Measurements from ENCODE around the gene PCBP3.

Gene PCBP3

DNA sequence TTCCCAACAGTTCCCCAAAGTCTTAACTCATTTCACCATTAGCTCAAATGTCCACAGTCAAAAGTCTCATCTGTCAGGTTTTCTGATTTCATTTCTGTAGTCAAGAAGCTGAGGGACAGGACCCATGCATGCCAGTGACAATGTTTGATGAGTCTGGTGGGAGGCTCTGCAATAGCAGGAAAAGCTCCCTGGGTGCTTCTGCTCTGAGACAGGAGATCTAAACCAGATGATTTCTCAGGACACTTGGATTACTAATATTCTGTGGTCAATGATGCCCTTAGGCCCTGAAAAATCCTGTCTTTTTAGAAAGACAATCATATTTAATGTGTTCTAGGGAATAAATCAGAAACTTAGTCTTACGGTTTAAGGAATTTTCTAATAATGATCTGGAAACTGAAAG is 56.4 kb downstream of the PCBP3 start:
- Histone ChIP-seq H2AK5ac (ENCODE audit: low read length) (no peak overlapping the region), H3K4me1 (ENCODE audit: control insufficient read depth in 1 of 2, insufficient read depth in 2 of 2, low read length in 2 of 2) (no peaks in the 10 kb centered on the region), H4K12ac (ENCODE audit: low read depth, low read length) (no peak overlapping the region), H3K4ac (ENCODE audit: low read depth, low read length) (no peak overlapping the region), H3K79me1 (ENCODE audit: low read length) (no peaks in the 10 kb centered on the region), H3K36me3 (ENCODE audit: control insufficient read depth in 1 of 2, insufficient read depth in 2 of 2, low read length in 2 of 2) (no peaks in the 10 kb centered on the region), H3K9me3 (ENCODE audit: insufficient read depth, low read depth, low read length) (no peaks in the 10 kb centered on the region), H2BK5ac (ENCODE audit: low read depth, low read length, poor library complexity) (no peak overlapping the region), H3K27me3 (ENCODE audit: insufficient read depth, low read length) (no peaks in the 10 kb centered on the region), H2BK120ac (ENCODE audit: insufficient read depth, low read length, poor library complexity) (no peak overlapping the region), H3K23ac (ENCODE audit: low read length) (no peak overlapping the region), H3K18ac (ENCODE audit: low read length) (no peak overlapping the region), H3K9ac (ENCODE audit: low read length) (no peak overlapping the region), H3K4me2 (ENCODE audit: low read length) (no peak overlapping the region), H3K27ac (ENCODE audit: low read depth, low read length) (no peak overlapping the region), H4K91ac (ENCODE audit: low read depth, low read length) (no peak overlapping the region), H4K8ac (ENCODE audit: low read depth, low read length) (no peak overlapping the region), H2AFZ (ENCODE audit: insufficient read depth, low read length, poor library complexity) (no peak overlapping the region), H3K4me3 (ENCODE audit: low read depth, low read length) (no peak overlapping the region), H3K14ac (ENCODE audit: low read length) (no peak overlapping the region), H3K79me2 (ENCODE audit: control insufficient read depth, insufficient read depth, low read length, poor library complexity) (no peaks in the 10 kb centered on the region), H2BK12ac (ENCODE audit: low read length) (no peak overlapping the region)
- WGBS (ENCODE audit: extremely low coverage, insufficient coverage, insufficient read length), result no CpG with 5 or more reads among the region's 1 CpG
- DNase-seq, result no peak

DNA sequence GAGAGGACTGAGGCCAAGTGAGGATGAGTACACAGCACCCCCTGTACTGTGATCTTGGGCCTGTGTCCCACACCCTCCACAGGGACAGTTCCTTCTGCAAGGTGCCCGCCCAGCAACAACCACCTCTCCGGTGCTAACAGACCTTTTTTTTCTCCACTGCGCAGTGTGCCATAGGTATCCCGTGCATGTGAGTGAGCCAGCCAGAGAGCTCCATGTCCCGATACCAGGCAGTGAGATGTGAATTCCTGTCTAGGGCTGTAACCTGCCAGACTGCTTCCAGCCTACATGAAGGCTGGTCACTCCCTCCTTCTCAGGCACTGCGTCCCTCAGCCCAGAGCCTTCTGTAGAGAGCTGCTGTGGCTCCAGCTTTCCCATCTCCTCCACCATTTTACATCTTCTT is 56.9 kb downstream of the PCBP3 start:
- H2AFZ ChIP-seq (ENCODE audit: insufficient read depth, low read length, poor library complexity), result no peak overlapping the region
- H4K12ac ChIP-seq (ENCODE audit: low read depth, low read length), result no peak overlapping the region
- H3K36me3 ChIP-seq (ENCODE audit: control insufficient read depth in 1 of 2, insufficient read depth in 2 of 2, low read length in 2 of 2), result no peaks in the 10 kb centered on the region
- no peak overlapping the region for H3K27ac ChIP-seq (ENCODE audit: low read depth, low read length)
- H3K4me1 ChIP-seq (ENCODE audit: control insufficient read depth in 1 of 2, insufficient read depth in 2 of 2, low read length in 2 of 2), result no peaks in the 10 kb centered on the region
- H3K4me3 ChIP-seq (ENCODE audit: low read depth, low read length), result no peak overlapping the region
- DNase-seq, result no peak
- H3K18ac ChIP-seq (ENCODE audit: low read length), result no peak overlapping the region
- H3K4me2 ChIP-seq (ENCODE audit: low read length), result no peak overlapping the region
- H2BK5ac ChIP-seq (ENCODE audit: low read depth, low read length, poor library complexity), result no peak overlapping the region
- no peak overlapping the region for H2BK12ac ChIP-seq (ENCODE audit: low read length)
- H3K23ac ChIP-seq (ENCODE audit: low read length), result no peak overlapping the region
- no peaks in the 10 kb centered on the region for H3K9me3 ChIP-seq (ENCODE audit: insufficient read depth, low read depth, low read length)
- no CpG with 5 or more reads among the region's 6 CpGs for WGBS (ENCODE audit: extremely low coverage, insufficient coverage, insufficient read length)
- H4K8ac ChIP-seq (ENCODE audit: low read depth, low read length), result no peak overlapping the region
- no peak overlapping the region for H3K4ac ChIP-seq (ENCODE audit: low read depth, low read length)
- H3K27me3 ChIP-seq (ENCODE audit: insufficient read depth, low read length), result no peaks in the 10 kb centered on the region
- no peak overlapping the region for H2BK120ac ChIP-seq (ENCODE audit: insufficient read depth, low read length, poor library complexity)
- H3K79me2 ChIP-seq (ENCODE audit: control insufficient read depth, insufficient read depth, low read length, poor library complexity), result no peaks in the 10 kb centered on the region
- H2AK5ac ChIP-seq (ENCODE audit: low read length), result no peak overlapping the region
- no peak overlapping the region for H4K91ac ChIP-seq (ENCODE audit: low read depth, low read length)
- no peak overlapping the region for H3K14ac ChIP-seq (ENCODE audit: low read length)
- H3K79me1 ChIP-seq (ENCODE audit: low read length), result no peaks in the 10 kb centered on the region
- H3K9ac ChIP-seq (ENCODE audit: low read length), result no peak overlapping the region

DNA sequence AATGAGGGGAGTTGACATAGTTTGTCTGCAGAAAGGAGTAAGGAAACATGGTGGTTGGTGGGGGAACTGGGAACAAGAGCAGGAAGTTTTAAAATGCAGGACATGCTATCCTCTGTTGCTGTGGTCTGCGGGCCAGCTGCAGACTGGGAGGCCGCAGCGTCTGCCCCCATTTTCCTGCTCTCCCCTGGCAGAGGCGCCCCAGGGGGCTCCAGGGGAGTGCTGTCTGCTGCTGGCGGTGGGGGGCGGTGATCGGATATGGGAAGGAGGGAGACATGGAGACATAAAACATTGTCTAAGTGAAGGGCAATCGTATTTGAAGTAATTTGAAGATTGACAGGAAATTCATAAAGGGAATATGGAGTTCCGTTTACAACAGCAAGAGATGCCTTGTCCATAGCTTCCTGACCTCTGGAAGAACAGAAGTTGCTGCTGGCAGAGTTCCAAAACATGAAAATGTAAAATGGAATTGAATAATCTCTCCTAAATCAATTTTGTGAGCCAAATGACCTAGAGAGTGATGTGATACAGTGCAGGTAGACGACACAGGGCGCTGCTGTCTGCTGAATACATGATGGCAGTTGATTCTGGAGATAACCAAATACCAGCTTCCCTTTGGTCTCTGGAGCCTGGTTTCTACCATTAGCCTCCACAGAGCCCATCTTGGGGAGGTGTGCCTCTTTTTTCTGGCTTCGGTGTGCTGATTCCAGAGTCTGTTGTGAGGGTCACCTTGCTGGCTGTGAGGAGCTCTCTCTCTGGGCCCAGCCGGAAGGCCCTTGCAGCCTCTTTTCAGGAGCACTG is 61.0 kb downstream of the PCBP3 start:
- no peaks in the 10 kb centered on the region for H3K79me1 ChIP-seq (ENCODE audit: low read length)
- no peak overlapping the region for H3K23ac ChIP-seq (ENCODE audit: low read length)
- no peak overlapping the region for H3K4ac ChIP-seq (ENCODE audit: low read depth, low read length)
- no peak overlapping the region for H3K18ac ChIP-seq (ENCODE audit: low read length)
- no peak overlapping the region for H3K14ac ChIP-seq (ENCODE audit: low read length)
- H2AK5ac ChIP-seq (ENCODE audit: low read length), result no peak overlapping the region
- no peak overlapping the region for H4K8ac ChIP-seq (ENCODE audit: low read depth, low read length)
- H3K4me1 ChIP-seq (ENCODE audit: control insufficient read depth in 1 of 2, insufficient read depth in 2 of 2, low read length in 2 of 2), result no peaks in the 10 kb centered on the region
- no peak overlapping the region for H3K9ac ChIP-seq (ENCODE audit: low read length)
- H2BK5ac ChIP-seq (ENCODE audit: low read depth, low read length, poor library complexity), result no peak overlapping the region
- H4K12ac ChIP-seq (ENCODE audit: low read depth, low read length), result no peak overlapping the region
- no peaks in the 10 kb centered on the region for H3K27me3 ChIP-seq (ENCODE audit: insufficient read depth, low read length)
- no peak overlapping the region for H3K27ac ChIP-seq (ENCODE audit: low read depth, low read length)
- no peak overlapping the region for H3K4me3 ChIP-seq (ENCODE audit: low read depth, low read length)
- no peak overlapping the region for H3K4me2 ChIP-seq (ENCODE audit: low read length)
- no peak overlapping the region for H2BK12ac ChIP-seq (ENCODE audit: low read length)
- no peaks in the 10 kb centered on the region for H3K36me3 ChIP-seq (ENCODE audit: control insufficient read depth in 1 of 2, insufficient read depth in 2 of 2, low read length in 2 of 2)
- no peak for DNase-seq
- H2AFZ ChIP-seq (ENCODE audit: insufficient read depth, low read length, poor library complexity), result no peak overlapping the region
- H3K79me2 ChIP-seq (ENCODE audit: control insufficient read depth, insufficient read depth, low read length, poor library complexity), result no peaks in the 10 kb centered on the region
- H2BK120ac ChIP-seq (ENCODE audit: insufficient read depth, low read length, poor library complexity), result no peak overlapping the region
- no peak overlapping the region for H4K91ac ChIP-seq (ENCODE audit: low read depth, low read length)
- no peaks in the 10 kb centered on the region for H3K9me3 ChIP-seq (ENCODE audit: insufficient read depth, low read depth, low read length)
- WGBS (ENCODE audit: extremely low coverage, insufficient coverage, insufficient read length), result no CpG with 5 or more reads among the region's 13 CpGs

DNA sequence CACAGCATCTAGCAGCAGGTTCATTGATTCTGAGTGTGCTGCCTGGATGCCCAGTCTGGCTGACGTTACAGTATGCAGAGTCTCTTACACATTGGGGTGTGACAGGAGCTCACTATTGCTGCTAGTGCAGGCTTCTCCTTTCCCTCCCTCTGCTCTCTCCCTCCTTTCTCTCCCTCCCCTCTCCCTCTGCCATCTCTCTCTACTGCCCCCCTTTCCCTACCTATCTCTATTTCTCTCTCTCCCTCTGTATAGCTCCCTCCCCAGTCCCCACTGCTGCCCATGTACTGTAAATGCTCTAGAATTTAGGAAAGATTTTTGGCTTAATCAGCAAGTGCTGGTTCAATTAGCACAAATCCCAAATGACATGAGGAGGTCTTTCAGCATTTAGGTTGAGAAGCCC is 62.8 kb downstream of the PCBP3 start:
- Histone ChIP-seq H3K4ac (ENCODE audit: low read depth, low read length) (no peak overlapping the region), H3K14ac (ENCODE audit: low read length) (no peak overlapping the region), H3K9me3 (ENCODE audit: insufficient read depth, low read depth, low read length) (no peaks in the 10 kb centered on the region), H3K4me1 (ENCODE audit: control insufficient read depth in 1 of 2, insufficient read depth in 2 of 2, low read length in 2 of 2) (no peaks in the 10 kb centered on the region), H4K91ac (ENCODE audit: low read depth, low read length) (no peak overlapping the region), H3K4me3 (ENCODE audit: low read depth, low read length) (no peak overlapping the region), H3K9ac (ENCODE audit: low read length) (no peak overlapping the region), H3K4me2 (ENCODE audit: low read length) (no peak overlapping the region), H4K12ac (ENCODE audit: low read depth, low read length) (no peak overlapping the region), H2BK120ac (ENCODE audit: insufficient read depth, low read length, poor library complexity) (no peak overlapping the region), H3K18ac (ENCODE audit: low read length) (no peak overlapping the region), H2AFZ (ENCODE audit: insufficient read depth, low read length, poor library complexity) (no peak overlapping the region), H3K79me1 (ENCODE audit: low read length) (no peaks in the 10 kb centered on the region), H4K8ac (ENCODE audit: low read depth, low read length) (no peak overlapping the region), H2AK5ac (ENCODE audit: low read length) (no peak overlapping the region), H3K27me3 (ENCODE audit: insufficient read depth, low read length) (no peaks in the 10 kb centered on the region), H3K79me2 (ENCODE audit: control insufficient read depth, insufficient read depth, low read length, poor library complexity) (no peaks in the 10 kb centered on the region), H2BK12ac (ENCODE audit: low read length) (no peak overlapping the region), H3K23ac (ENCODE audit: low read length) (no peak overlapping the region), H3K27ac (ENCODE audit: low read depth, low read length) (no peak overlapping the region), H3K36me3 (ENCODE audit: control insufficient read depth in 1 of 2, insufficient read depth in 2 of 2, low read length in 2 of 2) (no peaks in the 10 kb centered on the region), H2BK5ac (ENCODE audit: low read depth, low read length, poor library complexity) (no peak overlapping the region)
- DNase-seq, result no peak
- no CpG with 5 or more reads among the region's 1 CpG for WGBS (ENCODE audit: extremely low coverage, insufficient coverage, insufficient read length)
